Endothelial cell of umbilical vein (primary cell): Measurements from ENCODE around the gene ZNF714. TPM values are rescaled to one million over a fixed set of nuclear protein-coding genes. Genes with fewer than 3 reads are reported as not detected.

Source experiments
- BruUV-seq: library from RNA; stranded (reverse); fragments of 400-500 nt; replicated peaks from 2 replicates; lab custom pipeline; 2021; lab: Mats Ljungman, UMichigan
- CTCF ChIA-PET: fragments of 300-600, 350-600 bp; sonication (Branson Sonifier 250); formaldehyde crosslinking; loops from one replicate; lab custom pipeline; 2021; ENCODE audit warnings: antibody characterized with exemption, inconsistent platforms; lab: Charles Lee
- POLR2A ChIA-PET: fragments of 300-600, 350-600 bp; sonication (Branson Sonifier 250); formaldehyde crosslinking; loops from one replicate; lab custom pipeline; 2021; ENCODE audit warnings: antibody characterized with exemption, inconsistent platforms; lab: Charles Lee
- DNase-seq: peaks from one replicate; pipeline ENCODE4 v3.0.0-alpha.2; 2011; ENCODE audit warnings: low read depth, low spot score
- FAIRE-seq: peaks from 2 replicates; lab custom pipeline; 2011; peaks lifted over from hg19 to GRCh38; lab: Jason Lieb, UNC
- H2AFZ ChIP-seq: 2 replicates; pipeline ENCODE4 v1.6.0; 2012; ENCODE audit warnings: low read depth, low read length, control low read depth, inconsistent platforms
- H3K27ac ChIP-seq: 2 replicates; pipeline ENCODE4 v1.5.1; 2011; ENCODE audit warnings: low read depth, mild to moderate bottlenecking, control low read depth, low read length, moderate library complexity; ENCODE audit not compliant: insufficient read depth
- H3K27me3 ChIP-seq, 2 experiments: 2 replicates each; pipeline versions ENCODE4 v1.6.0 to v1.6.1; 2011; ENCODE audit warnings: low read length in 2 of 2, mixed read lengths in 1 of 2; ENCODE audit not compliant: control insufficient read depth in 2 of 2, insufficient read depth in 2 of 2
- H3K36me3 ChIP-seq, 2 experiments: 2 replicates in 1 of 2; 3 replicates in 1 of 2; pipeline ENCODE4 v1.5.1; 2011; ENCODE audit warnings: low read length in 2 of 2, mild to moderate bottlenecking in 1 of 2, moderate library complexity in 1 of 2; ENCODE audit not compliant: control insufficient read depth in 2 of 2, insufficient read depth in 2 of 2; ENCODE audit errors: extremely low read depth in 1 of 2
- H3K4me1 ChIP-seq: 3 replicates; pipeline ENCODE4 v1.5.1; 2011; ENCODE audit warnings: mild to moderate bottlenecking, low read length; ENCODE audit not compliant: control insufficient read depth, insufficient read depth; ENCODE audit errors: extremely low read depth
- H3K4me2 ChIP-seq: 2 replicates; pipeline ENCODE4 v1.6.1; 2011; ENCODE audit warnings: low read length, control low read depth, mixed read lengths; ENCODE audit not compliant: insufficient read depth
- H3K4me3 ChIP-seq, 3 experiments: fragments of 200-600 bp in 1 of 3; sonication (generic), shearing (Covaris generic) in 1 of 3; replicated peaks in 1 of 3; 2 replicates each; pipeline ENCODE4 v1.5.1; 2011 to 2016; ENCODE audit warnings: control low read depth in 3 of 3, low read length in 3 of 3, mild to moderate bottlenecking in 2 of 3, inconsistent platforms in 1 of 3, low read depth in 1 of 3, moderate library complexity in 1 of 3; ENCODE audit not compliant: insufficient read depth in 1 of 3
- H3K79me2 ChIP-seq: 2 replicates; pipeline ENCODE4 v1.6.0; 2012; ENCODE audit warnings: low read length, inconsistent platforms; ENCODE audit not compliant: control insufficient read depth, insufficient read depth
- H3K9ac ChIP-seq: replicated peaks from 2 replicates; pipeline ENCODE3; 2011; ENCODE audit warnings: low read length, control low read depth; ENCODE audit not compliant: insufficient read depth; ENCODE audit errors: extremely low read depth
- H3K9me1 ChIP-seq: replicated peaks from 3 replicates; pipeline ENCODE4 v1.6.0; 2011; ENCODE audit warnings: mild to moderate bottlenecking, low read length; ENCODE audit not compliant: control insufficient read depth, insufficient read depth; ENCODE audit errors: extremely low read depth
- H3K9me3 ChIP-seq: replicated peaks from 2 replicates; pipeline ENCODE4 v1.5.1; 2012; ENCODE audit warnings: low read length, inconsistent platforms; ENCODE audit not compliant: control insufficient read depth, insufficient read depth
- H4K20me1 ChIP-seq: replicated peaks from 2 replicates; pipeline ENCODE3; 2011; ENCODE audit warnings: mild to moderate bottlenecking, low read length; ENCODE audit not compliant: control insufficient read depth, insufficient read depth; ENCODE audit errors: extremely low read depth
- EZH2 ChIP-seq: IDR thresholded peaks from 2 replicates; pipeline ENCODE4 v1.6.1; 2012; ENCODE audit warnings: borderline replicate concordance, low read depth, mild to moderate bottlenecking, moderate library complexity, low read length, inconsistent platforms; ENCODE audit not compliant: severe bottlenecking
- FOS ChIP-seq: IDR thresholded peaks from 2 replicates; pipeline ENCODE4 v1.6.1; 2011; ENCODE audit warnings: mild to moderate bottlenecking, low read length, moderate library complexity, borderline replicate concordance; ENCODE audit not compliant: insufficient read depth
- GATA2 ChIP-seq: IDR thresholded peaks from 2 replicates; pipeline ENCODE4 v1.7.0; 2011; ENCODE audit warnings: low read depth, mild to moderate bottlenecking, moderate library complexity, mixed read lengths, low read length; ENCODE audit not compliant: insufficient read length, insufficient read depth
- JUN ChIP-seq: IDR thresholded peaks from 2 replicates; pipeline ENCODE4 v1.6.1; 2011; ENCODE audit warnings: borderline replicate concordance, low read depth; ENCODE audit not compliant: insufficient read length, insufficient read depth
- MAX ChIP-seq: IDR thresholded peaks from 2 replicates; pipeline ENCODE4 v1.6.1; 2011; ENCODE audit not compliant: insufficient read depth, insufficient read length
- MYC ChIP-seq: IDR thresholded peaks from one replicate; pipeline ENCODE4 v1.6.1; 2011; ENCODE audit warnings: mild to moderate bottlenecking, low read depth, low read length
- POLR2A ChIP-seq: IDR thresholded peaks from 2 replicates; pipeline ENCODE4 v1.6.1; 2012; ENCODE audit warnings: low read depth, mild to moderate bottlenecking, control low read depth, low read length
- POLR2AphosphoS5 ChIP-seq: IDR thresholded peaks from 2 replicates; pipeline ENCODE4 v1.6.1; 2012; ENCODE audit warnings: low read depth, mild to moderate bottlenecking, control low read depth, low read length, moderate library complexity; ENCODE audit not compliant: insufficient read depth
- dilution Hi-C: fragments of 300-500 bp; cut with MboI; formaldehyde crosslinking; loops from one replicate; pipeline ENCODE4 v1.15.0; 2019; ENCODE audit warnings: low sequenced_read_pairs; ENCODE audit not compliant: extremely low pct_ligation_motif_present
- intact Hi-C: fragments of 100-400 bp; cut with micrococcal nuclease; formaldehyde crosslinking; loops from one replicate; pipeline ENCODE4 v1.10.0; 2022
- polyA plus RNA-seq, 4 experiments: library from polyadenylated mRNA; depleted of rRNA in 3 of 4; stranded (reverse) in 3 of 4; unstranded in 1 of 4; fragments of >200 nt; gene quantifications; 2 replicates each; pipeline versions ENCODE4 v1.2.1 to v1.2.3, GENCODE V29; 2011 to 2012; ENCODE audit warnings: missing spikeins in 1 of 4
- total RNA-seq: library from RNA; stranded (reverse); gene quantifications from 2 replicates; pipeline ENCODE4 v1.2.3, GENCODE V29; 2021
- TF ChIP-seq, protein P1 (sequence below), 2 donors: IDR thresholded peaks; 1 replicate in 1 of 2; 2 replicates in 1 of 2; pipeline ENCODE4 v1.5.1; 2011; ENCODE audit warnings: low read length in 2 of 2, mild to moderate bottlenecking in 2 of 2, moderate library complexity in 2 of 2, control low read depth in 1 of 2, inconsistent platforms in 1 of 2, low read depth in 1 of 2; ENCODE audit not compliant: insufficient read depth in 1 of 2; ENCODE audit errors: extremely low read depth in 1 of 2

Gene ZNF714
- total and polyA plus RNA-seq, 2 donors (not counting 3 experiments of a cell fraction or from before 2014, with no cell fraction given) = 3.4 to 15.0 TPM

GRCh38 chr19:21147540-21147939, 65.5 kb downstream of the ZNF714 start:
- no peak overlapping the region for H3K4me2 ChIP-seq
- H3K27ac ChIP-seq = no peak overlapping the region
- H4K20me1 ChIP-seq = no peaks in the 10 kb centered on the region
- no TSS peak for BruUV-seq
- POLR2A ChIA-PET = no interaction called here
- CTCF ChIA-PET = no interaction called here
- H3K4me3 ChIP-seq = no peak overlapping the region
- H3K36me3 ChIP-seq = peaks cover 0 to 18% of the 10 kb centered on the region in 2 experiments
- H2AFZ ChIP-seq = no peak overlapping the region
- DNase-seq = no peak
- no peaks in the 10 kb centered on the region for H3K9me3 ChIP-seq
- FAIRE-seq = no peak
- peaks cover 4% of the 10 kb centered on the region for H3K4me1 ChIP-seq
- H3K9me1 ChIP-seq = no peaks in the 10 kb centered on the region
- no peak overlapping the region for H3K9ac ChIP-seq
- no peak for TF ChIP-seq JUN
- TF ChIP-seq EZH2 = no peak
- TF ChIP-seq POLR2AphosphoS5 = no peak
- TF ChIP-seq GATA2 = no peak
- TF ChIP-seq, protein P1, sequence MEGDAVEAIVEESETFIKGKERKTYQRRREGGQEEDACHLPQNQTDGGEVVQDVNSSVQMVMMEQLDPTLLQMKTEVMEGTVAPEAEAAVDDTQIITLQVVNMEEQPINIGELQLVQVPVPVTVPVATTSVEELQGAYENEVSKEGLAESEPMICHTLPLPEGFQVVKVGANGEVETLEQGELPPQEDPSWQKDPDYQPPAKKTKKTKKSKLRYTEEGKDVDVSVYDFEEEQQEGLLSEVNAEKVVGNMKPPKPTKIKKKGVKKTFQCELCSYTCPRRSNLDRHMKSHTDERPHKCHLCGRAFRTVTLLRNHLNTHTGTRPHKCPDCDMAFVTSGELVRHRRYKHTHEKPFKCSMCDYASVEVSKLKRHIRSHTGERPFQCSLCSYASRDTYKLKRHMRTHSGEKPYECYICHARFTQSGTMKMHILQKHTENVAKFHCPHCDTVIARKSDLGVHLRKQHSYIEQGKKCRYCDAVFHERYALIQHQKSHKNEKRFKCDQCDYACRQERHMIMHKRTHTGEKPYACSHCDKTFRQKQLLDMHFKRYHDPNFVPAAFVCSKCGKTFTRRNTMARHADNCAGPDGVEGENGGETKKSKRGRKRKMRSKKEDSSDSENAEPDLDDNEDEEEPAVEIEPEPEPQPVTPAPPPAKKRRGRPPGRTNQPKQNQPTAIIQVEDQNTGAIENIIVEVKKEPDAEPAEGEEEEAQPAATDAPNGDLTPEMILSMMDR (IDR thresholded peaks at IDR 0.05; ENCODE audit: extremely low read depth in 1 of 2, insufficient read depth in 1 of 2, low read depth in 1 of 2, low read length in 2 of 2) = no peak
- no peak for TF ChIP-seq POLR2A
- no peak for TF ChIP-seq FOS
- no peak for TF ChIP-seq MAX
- TF ChIP-seq MYC = no peak
- H3K27me3 ChIP-seq = no peaks in the 10 kb centered on the region
- dilution Hi-C loops = no loop called here
- peaks cover 9% of the 10 kb centered on the region for H3K79me2 ChIP-seq
- intact Hi-C loops = loop anchor here (10.0 kb wide), 1 partner anchor 177 kb away; the partner anchor contains the start of gene ZNF708
